Endothelial cell of umbilical vein (primary cell): ENCODE data around the gene EPHX1. TPM values are rescaled to one million over a fixed set of nuclear protein-coding genes. Genes with fewer than 3 reads are reported as not detected.
"Not testable (repeated sequence)": the region's sequence is repeated elsewhere in the genome, so short reads cannot be mapped to it uniquely, and the experiment has no call there.

Source experiments
- BruUV-seq: library from RNA; stranded (reverse); fragments of 400-500 nt; replicated peaks from 2 replicates; lab custom pipeline; 2021; lab: Mats Ljungman, UMichigan
- CTCF ChIA-PET: fragments of 300-600, 350-600 bp; sonication (Branson Sonifier 250); formaldehyde crosslinking; loops from one replicate; lab custom pipeline; 2021; ENCODE audit warnings: antibody characterized with exemption, inconsistent platforms; lab: Charles Lee
- POLR2A ChIA-PET: fragments of 300-600, 350-600 bp; sonication (Branson Sonifier 250); formaldehyde crosslinking; loops from one replicate; lab custom pipeline; 2021; ENCODE audit warnings: antibody characterized with exemption, inconsistent platforms; lab: Charles Lee
- DNase-seq: peaks from one replicate; pipeline ENCODE4 v3.0.0-alpha.2; 2011; ENCODE audit warnings: low read depth, low spot score
- FAIRE-seq: peaks from 2 replicates; lab custom pipeline; 2011; peaks lifted over from hg19 to GRCh38; lab: Jason Lieb, UNC
- H2AFZ ChIP-seq: 2 replicates; pipeline ENCODE4 v1.6.0; 2012; ENCODE audit warnings: low read depth, low read length, control low read depth, inconsistent platforms
- H3K27ac ChIP-seq: 2 replicates; pipeline ENCODE4 v1.5.1; 2011; ENCODE audit warnings: low read depth, mild to moderate bottlenecking, control low read depth, low read length, moderate library complexity; ENCODE audit not compliant: insufficient read depth
- H3K27me3 ChIP-seq, 2 experiments: 2 replicates each; pipeline versions ENCODE4 v1.6.0 to v1.6.1; 2011; ENCODE audit warnings: low read length in 2 of 2, mixed read lengths in 1 of 2; ENCODE audit not compliant: control insufficient read depth in 2 of 2, insufficient read depth in 2 of 2
- H3K36me3 ChIP-seq, 2 experiments: 2 replicates in 1 of 2; 3 replicates in 1 of 2; pipeline ENCODE4 v1.5.1; 2011; ENCODE audit warnings: low read length in 2 of 2, mild to moderate bottlenecking in 1 of 2, moderate library complexity in 1 of 2; ENCODE audit not compliant: control insufficient read depth in 2 of 2, insufficient read depth in 2 of 2; ENCODE audit errors: extremely low read depth in 1 of 2
- H3K4me1 ChIP-seq: 3 replicates; pipeline ENCODE4 v1.5.1; 2011; ENCODE audit warnings: mild to moderate bottlenecking, low read length; ENCODE audit not compliant: control insufficient read depth, insufficient read depth; ENCODE audit errors: extremely low read depth
- H3K4me2 ChIP-seq: 2 replicates; pipeline ENCODE4 v1.6.1; 2011; ENCODE audit warnings: low read length, control low read depth, mixed read lengths; ENCODE audit not compliant: insufficient read depth
- H3K4me3 ChIP-seq, 3 experiments: fragments of 200-600 bp in 1 of 3; sonication (generic), shearing (Covaris generic) in 1 of 3; replicated peaks in 1 of 3; 2 replicates each; pipeline ENCODE4 v1.5.1; 2011 to 2016; ENCODE audit warnings: control low read depth in 3 of 3, low read length in 3 of 3, mild to moderate bottlenecking in 2 of 3, inconsistent platforms in 1 of 3, low read depth in 1 of 3, moderate library complexity in 1 of 3; ENCODE audit not compliant: insufficient read depth in 1 of 3
- H3K79me2 ChIP-seq: 2 replicates; pipeline ENCODE4 v1.6.0; 2012; ENCODE audit warnings: low read length, inconsistent platforms; ENCODE audit not compliant: control insufficient read depth, insufficient read depth
- H3K9ac ChIP-seq: replicated peaks from 2 replicates; pipeline ENCODE3; 2011; ENCODE audit warnings: low read length, control low read depth; ENCODE audit not compliant: insufficient read depth; ENCODE audit errors: extremely low read depth
- H3K9me1 ChIP-seq: replicated peaks from 3 replicates; pipeline ENCODE4 v1.6.0; 2011; ENCODE audit warnings: mild to moderate bottlenecking, low read length; ENCODE audit not compliant: control insufficient read depth, insufficient read depth; ENCODE audit errors: extremely low read depth
- H3K9me3 ChIP-seq: replicated peaks from 2 replicates; pipeline ENCODE4 v1.5.1; 2012; ENCODE audit warnings: low read length, inconsistent platforms; ENCODE audit not compliant: control insufficient read depth, insufficient read depth
- H4K20me1 ChIP-seq: replicated peaks from 2 replicates; pipeline ENCODE3; 2011; ENCODE audit warnings: mild to moderate bottlenecking, low read length; ENCODE audit not compliant: control insufficient read depth, insufficient read depth; ENCODE audit errors: extremely low read depth
- CTCF ChIP-seq, 2 donors: IDR thresholded peaks; 1 replicate in 1 of 2; 2 replicates in 1 of 2; pipeline ENCODE4 v1.5.1; 2011; ENCODE audit warnings: low read length in 2 of 2, mild to moderate bottlenecking in 2 of 2, moderate library complexity in 2 of 2, control low read depth in 1 of 2, inconsistent platforms in 1 of 2, low read depth in 1 of 2; ENCODE audit not compliant: insufficient read depth in 1 of 2; ENCODE audit errors: extremely low read depth in 1 of 2
- EZH2 ChIP-seq: IDR thresholded peaks from 2 replicates; pipeline ENCODE4 v1.6.1; 2012; ENCODE audit warnings: borderline replicate concordance, low read depth, mild to moderate bottlenecking, moderate library complexity, low read length, inconsistent platforms; ENCODE audit not compliant: severe bottlenecking
- FOS ChIP-seq: IDR thresholded peaks from 2 replicates; pipeline ENCODE4 v1.6.1; 2011; ENCODE audit warnings: mild to moderate bottlenecking, low read length, moderate library complexity, borderline replicate concordance; ENCODE audit not compliant: insufficient read depth
- GATA2 ChIP-seq: IDR thresholded peaks from 2 replicates; pipeline ENCODE4 v1.7.0; 2011; ENCODE audit warnings: low read depth, mild to moderate bottlenecking, moderate library complexity, mixed read lengths, low read length; ENCODE audit not compliant: insufficient read length, insufficient read depth
- JUN ChIP-seq: IDR thresholded peaks from 2 replicates; pipeline ENCODE4 v1.6.1; 2011; ENCODE audit warnings: borderline replicate concordance, low read depth; ENCODE audit not compliant: insufficient read length, insufficient read depth
- MAX ChIP-seq: IDR thresholded peaks from 2 replicates; pipeline ENCODE4 v1.6.1; 2011; ENCODE audit not compliant: insufficient read depth, insufficient read length
- MYC ChIP-seq: IDR thresholded peaks from one replicate; pipeline ENCODE4 v1.6.1; 2011; ENCODE audit warnings: mild to moderate bottlenecking, low read depth, low read length
- POLR2A ChIP-seq: IDR thresholded peaks from 2 replicates; pipeline ENCODE4 v1.6.1; 2012; ENCODE audit warnings: low read depth, mild to moderate bottlenecking, control low read depth, low read length
- POLR2AphosphoS5 ChIP-seq: IDR thresholded peaks from 2 replicates; pipeline ENCODE4 v1.6.1; 2012; ENCODE audit warnings: low read depth, mild to moderate bottlenecking, control low read depth, low read length, moderate library complexity; ENCODE audit not compliant: insufficient read depth
- dilution Hi-C: fragments of 300-500 bp; cut with MboI; formaldehyde crosslinking; loops from one replicate; pipeline ENCODE4 v1.15.0; 2019; ENCODE audit warnings: low sequenced_read_pairs; ENCODE audit not compliant: extremely low pct_ligation_motif_present
- intact Hi-C: fragments of 100-400 bp; cut with micrococcal nuclease; formaldehyde crosslinking; loops from one replicate; pipeline ENCODE4 v1.10.0; 2022
- polyA plus RNA-seq, 4 experiments: library from polyadenylated mRNA; depleted of rRNA in 3 of 4; stranded (reverse) in 3 of 4; unstranded in 1 of 4; fragments of >200 nt; gene quantifications; 2 replicates each; pipeline versions ENCODE4 v1.2.1 to v1.2.3, GENCODE V29; 2011 to 2012; ENCODE audit warnings: missing spikeins in 1 of 4
- total RNA-seq: library from RNA; stranded (reverse); gene quantifications from 2 replicates; pipeline ENCODE4 v1.2.3, GENCODE V29; 2021

The EPHX1 gene
- total and polyA plus RNA-seq, 2 donors (not counting 3 experiments of a cell fraction or from before 2014, with no cell fraction given) = 23.7 to 25.2 TPM

- H3K4me2 ChIP-seq = no peak overlapping the region
- H3K27ac ChIP-seq = no peak overlapping the region
- H3K9ac ChIP-seq = no peak overlapping the region
- TF ChIP-seq MYC (no peak), EZH2 (no peak), MAX (no peak), CTCF (IDR thresholded peaks at IDR 0.05; ENCODE audit: extremely low read depth in 1 of 2, insufficient read depth in 1 of 2, low read depth in 1 of 2, low read length in 2 of 2) (no peak), GATA2 (no peak), POLR2AphosphoS5 (no peak), POLR2A (no peak), FOS (no peak), JUN (no peak)
- H3K9me1 ChIP-seq = no peaks in the 10 kb centered on the region
- DNase-seq (no peak), FAIRE-seq (no peak)
- POLR2A ChIA-PET = no interaction called here
- CTCF ChIA-PET = interaction anchor here (1.0 to 1.4 kb wide), 3 partner anchors 37 to 340 kb away, joined by 3 to 7 read pairs (median 3); partner anchors contain the start of gene SRP9
- H2AFZ ChIP-seq = no peak overlapping the region
- H3K9me3 ChIP-seq = no peaks in the 10 kb centered on the region
- no peaks in the 10 kb centered on the region for H4K20me1 ChIP-seq
- no peaks in the 10 kb centered on the region for H3K27me3 ChIP-seq
- intact Hi-C loops = no loop called here
- no peaks in the 10 kb centered on the region for H3K36me3 ChIP-seq
- H3K4me1 ChIP-seq = peaks cover 15% of the 10 kb centered on the region
- H3K4me3 ChIP-seq = no peak overlapping the region
- dilution Hi-C loops = no loop called here
- no peaks in the 10 kb centered on the region for H3K79me2 ChIP-seq
- BruUV-seq = no TSS peak
These were observed 4.5 kb downstream of the EPHX1 start for GRCh38 chr1:225814381-225814780.

- CTCF ChIA-PET, BruUV-seq, H3K9me3 ChIP-seq, H4K20me1 ChIP-seq, H3K4me2 ChIP-seq, FAIRE-seq, H3K4me3 ChIP-seq, intact Hi-C loops, H3K27ac ChIP-seq, H3K9me1 ChIP-seq, H2AFZ ChIP-seq, DNase-seq, H3K36me3 ChIP-seq, H3K79me2 ChIP-seq, dilution Hi-C loops, POLR2A ChIA-PET, H3K9ac ChIP-seq, H3K27me3 ChIP-seq: not testable (repeated sequence)
- peaks cover 15% of the 10 kb centered on the region for H3K4me1 ChIP-seq
These were observed 5.2 kb downstream of the EPHX1 start for GRCh38 chr1:225815090-225815489.
